Measurements from ENCODE around the gene RAB24.

RAB24 gene

DNA sequence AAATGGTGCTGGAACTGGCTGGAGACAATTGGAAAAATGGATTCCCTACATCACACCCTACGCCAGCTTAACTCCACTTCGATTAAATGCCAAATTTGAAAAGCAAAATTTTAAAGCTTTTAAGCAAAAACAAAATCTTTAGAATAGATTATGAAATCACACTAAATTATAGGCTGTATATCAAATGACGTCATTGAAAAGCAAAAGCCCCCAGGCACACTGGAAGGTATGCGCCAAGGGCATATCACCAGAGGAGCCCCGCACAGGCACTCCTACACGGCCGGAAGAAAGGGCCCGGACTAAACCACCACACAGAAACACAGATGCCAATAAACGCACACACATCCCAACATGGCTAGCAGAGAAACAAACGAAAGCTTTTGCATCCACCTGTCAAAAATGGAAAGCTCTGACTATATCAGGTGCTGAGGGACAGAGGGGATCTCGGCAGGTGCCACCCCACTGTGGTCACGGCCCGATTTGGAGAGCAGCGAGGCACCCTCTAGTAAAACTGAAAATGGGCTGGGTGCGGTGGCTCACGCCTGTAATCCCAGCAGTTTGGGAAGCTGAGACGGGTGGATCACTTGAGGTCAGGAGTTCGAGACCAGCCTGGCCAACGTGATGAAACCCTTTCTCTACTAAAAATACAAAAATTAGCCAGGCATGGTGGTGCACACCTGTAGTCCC lies 25.2 kb upstream of the RAB24 start:
- Histone ChIP-seq H3K4me2 (ENCODE audit: insufficient read depth, low read length) (no peak overlapping the region), H3K27ac (ENCODE audit: low read length) (no peak overlapping the region), H3K36me3 (ENCODE audit: insufficient read depth, low read length) (peaks cover 36% of the 10 kb centered on the region), H3K4me1 (ENCODE audit: insufficient read depth, low read length) (no peaks in the 10 kb centered on the region), H3K4me3 (ENCODE audit: low read depth in 1 of 2, low read length in 2 of 2) (no peak overlapping the region), H2AFZ (ENCODE audit: low read depth, low read length) (no peak overlapping the region), H3K27me3 (ENCODE audit: insufficient read depth, low read length, poor library complexity) (no peaks in the 10 kb centered on the region), H3K9ac (ENCODE audit: low read depth, low read length) (no peak overlapping the region), H4K20me1 (ENCODE audit: insufficient read depth, low read length) (peaks cover 13% of the 10 kb centered on the region; the same call in 1 of the 2 replicates), H3K9me3 (ENCODE audit: insufficient read depth, low read length, severe bottlenecking) (no peaks in the 10 kb centered on the region), H3K79me2 (ENCODE audit: insufficient read depth, low read length) (no peaks in the 10 kb centered on the region)
- DNase-seq (no peak), ATAC-seq (ENCODE audit: insufficient read depth, low read depth) (no peak)
- TF ChIP-seq, protein P1, sequence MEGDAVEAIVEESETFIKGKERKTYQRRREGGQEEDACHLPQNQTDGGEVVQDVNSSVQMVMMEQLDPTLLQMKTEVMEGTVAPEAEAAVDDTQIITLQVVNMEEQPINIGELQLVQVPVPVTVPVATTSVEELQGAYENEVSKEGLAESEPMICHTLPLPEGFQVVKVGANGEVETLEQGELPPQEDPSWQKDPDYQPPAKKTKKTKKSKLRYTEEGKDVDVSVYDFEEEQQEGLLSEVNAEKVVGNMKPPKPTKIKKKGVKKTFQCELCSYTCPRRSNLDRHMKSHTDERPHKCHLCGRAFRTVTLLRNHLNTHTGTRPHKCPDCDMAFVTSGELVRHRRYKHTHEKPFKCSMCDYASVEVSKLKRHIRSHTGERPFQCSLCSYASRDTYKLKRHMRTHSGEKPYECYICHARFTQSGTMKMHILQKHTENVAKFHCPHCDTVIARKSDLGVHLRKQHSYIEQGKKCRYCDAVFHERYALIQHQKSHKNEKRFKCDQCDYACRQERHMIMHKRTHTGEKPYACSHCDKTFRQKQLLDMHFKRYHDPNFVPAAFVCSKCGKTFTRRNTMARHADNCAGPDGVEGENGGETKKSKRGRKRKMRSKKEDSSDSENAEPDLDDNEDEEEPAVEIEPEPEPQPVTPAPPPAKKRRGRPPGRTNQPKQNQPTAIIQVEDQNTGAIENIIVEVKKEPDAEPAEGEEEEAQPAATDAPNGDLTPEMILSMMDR (IDR thresholded peaks at IDR 0.05; ENCODE audit: borderline replicate concordance, extremely low read depth, low read length, poor library complexity, severe bottlenecking) = no peak
- TF ChIP-seq EZH2 (IDR thresholded peaks at IDR 0.05; ENCODE audit: borderline replicate concordance, low read depth, low read length, severe bottlenecking) = no peak

GRCh38 chr5:177327539-177328522 lies 24.3 kb upstream of the RAB24 start:
- no peak overlapping the region for H3K27ac ChIP-seq (ENCODE audit: low read length)
- no peaks in the 10 kb centered on the region for H3K27me3 ChIP-seq (ENCODE audit: insufficient read depth, low read length, poor library complexity)
- H3K9ac ChIP-seq (ENCODE audit: low read depth, low read length) = no peak overlapping the region
- H4K20me1 ChIP-seq (ENCODE audit: insufficient read depth, low read length) = peaks cover 10% of the 10 kb centered on the region; the same call in 1 of the 2 replicates
- H3K79me2 ChIP-seq (ENCODE audit: insufficient read depth, low read length) = no peaks in the 10 kb centered on the region
- H3K4me2 ChIP-seq (ENCODE audit: insufficient read depth, low read length) = no peak overlapping the region
- no peak overlapping the region for H3K4me3 ChIP-seq (ENCODE audit: low read depth in 1 of 2, low read length in 2 of 2)
- ATAC-seq (ENCODE audit: insufficient read depth, low read depth) = peak; percentile 29; the same call in 1 of the 3 replicates
- DNase-seq = no peak
- H3K9me3 ChIP-seq (ENCODE audit: insufficient read depth, low read length, severe bottlenecking) = no peaks in the 10 kb centered on the region
- H3K4me1 ChIP-seq (ENCODE audit: insufficient read depth, low read length) = no peaks in the 10 kb centered on the region
- TF ChIP-seq, protein P1 (IDR thresholded peaks at IDR 0.05; ENCODE audit: borderline replicate concordance, extremely low read depth, low read length, poor library complexity, severe bottlenecking) = no peak
- no peak for TF ChIP-seq EZH2 (IDR thresholded peaks at IDR 0.05; ENCODE audit: borderline replicate concordance, low read depth, low read length, severe bottlenecking)
- peaks cover 28% of the 10 kb centered on the region for H3K36me3 ChIP-seq (ENCODE audit: insufficient read depth, low read length)
- H2AFZ ChIP-seq (ENCODE audit: low read depth, low read length) = no peak overlapping the region

DNA sequence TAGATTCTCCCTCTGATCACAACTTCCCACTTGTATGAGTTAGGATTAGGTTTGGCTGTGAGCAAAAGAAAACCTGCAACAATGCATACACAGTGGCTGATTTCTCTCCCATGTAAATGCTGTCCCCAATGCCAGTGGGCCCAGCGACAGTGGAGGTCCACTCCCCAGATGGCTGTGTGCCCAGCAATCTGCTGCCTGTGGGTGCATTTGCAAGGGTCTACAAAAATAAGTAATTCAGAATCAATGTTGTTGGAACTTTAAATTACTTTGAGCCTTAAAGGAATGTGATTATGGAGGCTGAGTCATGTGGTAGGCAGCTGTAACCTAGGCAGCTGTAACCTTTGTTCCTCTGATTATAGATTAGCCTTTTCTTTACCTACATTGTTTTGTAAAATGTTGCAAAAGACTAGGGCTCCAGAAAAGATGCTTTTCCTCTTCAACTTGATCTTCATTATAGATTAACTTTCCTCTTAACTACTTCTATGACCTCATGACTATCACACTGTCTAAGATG lies 22.4 kb upstream of the RAB24 start:
- Histone ChIP-seq H3K4me1 (ENCODE audit: insufficient read depth, low read length) (no peaks in the 10 kb centered on the region), H3K4me2 (ENCODE audit: insufficient read depth, low read length) (no peak overlapping the region), H3K4me3 (ENCODE audit: low read depth in 1 of 2, low read length in 2 of 2) (no peak overlapping the region), H3K9ac (ENCODE audit: low read depth, low read length) (no peak overlapping the region), H3K79me2 (ENCODE audit: insufficient read depth, low read length) (no peaks in the 10 kb centered on the region), H3K27me3 (ENCODE audit: insufficient read depth, low read length, poor library complexity) (no peaks in the 10 kb centered on the region), H3K27ac (ENCODE audit: low read length) (no peak overlapping the region), H3K36me3 (ENCODE audit: insufficient read depth, low read length) (peaks cover 12% of the 10 kb centered on the region), H3K9me3 (ENCODE audit: insufficient read depth, low read length, severe bottlenecking) (no peaks in the 10 kb centered on the region), H2AFZ (ENCODE audit: low read depth, low read length) (no peak overlapping the region), H4K20me1 (ENCODE audit: insufficient read depth, low read length) (no peaks in the 10 kb centered on the region; the same call in 1 of the 2 replicates)
- TF ChIP-seq EZH2 (IDR thresholded peaks at IDR 0.05; ENCODE audit: borderline replicate concordance, low read depth, low read length, severe bottlenecking) = no peak
- TF ChIP-seq, protein P1 (IDR thresholded peaks at IDR 0.05; ENCODE audit: borderline replicate concordance, extremely low read depth, low read length, poor library complexity, severe bottlenecking) = no peak
- DNase-seq (no peak), ATAC-seq (ENCODE audit: insufficient read depth, low read depth) (no peak)

All from DND-41 (cell line).